KG1 (cell line): ENCODE results near the gene TMEM109.

Experiments used
- DNase-seq: peaks from one replicate; lab custom pipeline; 2025; lab: John Stamatoyannopoulos, UW

The TMEM109 gene

GRCh38 chr11:60942219-60942618 is 28.3 kb downstream of the TMEM109 start:
- no peak for DNase-seq

- no peak for DNase-seq
Measured at GRCh38 chr11:60942970-60943565, 29.1 kb downstream of the TMEM109 start.

DNA sequence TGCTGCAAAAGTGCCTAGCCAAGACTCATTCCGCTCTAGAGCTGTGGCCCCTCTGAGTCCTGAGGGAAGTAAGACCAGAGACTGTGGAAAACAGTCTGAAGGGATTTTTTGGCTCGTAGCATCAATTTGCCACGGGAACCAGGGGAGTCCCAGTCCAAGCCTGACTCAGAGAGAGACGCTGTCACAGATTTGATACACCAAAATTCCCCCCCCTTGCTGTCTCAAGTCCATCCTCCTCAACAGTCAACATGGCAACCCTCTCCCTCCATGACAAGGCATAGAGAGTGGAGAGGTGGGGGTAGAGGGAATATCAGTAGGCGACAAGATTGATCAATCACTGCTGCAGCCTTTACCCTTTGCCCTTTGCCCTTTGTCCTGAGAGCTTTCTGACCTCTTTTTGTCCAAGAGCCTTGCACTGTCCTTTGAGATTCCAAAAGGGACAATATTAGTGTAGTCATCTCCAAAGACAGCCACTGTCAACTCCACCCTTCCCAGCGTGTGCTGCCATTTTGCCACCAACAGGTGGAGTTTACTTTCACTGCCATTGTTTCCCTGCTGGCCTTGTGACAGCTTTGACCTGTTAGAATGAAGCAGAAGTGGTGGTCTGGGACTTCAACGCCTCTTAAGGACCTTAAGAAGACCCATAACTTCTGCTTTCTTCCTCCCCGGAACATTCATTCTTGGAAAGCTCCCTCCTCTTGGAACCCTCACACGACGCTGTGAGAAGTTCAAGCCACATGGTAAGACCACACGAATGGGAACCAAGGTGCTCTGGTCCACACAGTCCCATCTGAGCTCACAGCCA is 30.7 kb downstream of the TMEM109 start:
- DNase-seq, result no peak

GRCh38 chr11:60945295-60945667 is 31.3 kb downstream of the TMEM109 start:
- DNase-seq, result no peak

- no peak for DNase-seq
Measured at GRCh38 chr11:60946601-60947264, 32.8 kb downstream of the TMEM109 start.

DNA sequence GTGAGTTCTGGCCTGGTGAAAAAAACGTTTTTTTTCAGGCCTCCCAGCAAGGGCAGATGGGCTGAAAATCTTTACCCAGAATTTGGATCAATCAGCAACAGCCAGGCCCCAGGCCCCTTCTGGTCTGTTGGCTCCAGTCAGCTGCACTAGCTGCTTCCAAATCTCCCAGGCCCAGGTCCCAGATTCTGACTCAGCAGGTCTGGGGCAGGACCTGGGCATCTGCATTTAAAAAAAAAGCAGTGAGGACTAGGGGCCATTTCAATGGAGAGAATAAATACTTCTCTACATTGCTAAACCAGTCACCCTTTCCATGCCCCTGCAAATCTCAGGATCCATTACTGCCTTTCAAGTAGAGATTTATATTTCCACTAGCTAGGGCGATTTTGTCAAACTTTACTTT is 33.7 kb downstream of the TMEM109 start:
- DNase-seq, result no peak

DNA sequence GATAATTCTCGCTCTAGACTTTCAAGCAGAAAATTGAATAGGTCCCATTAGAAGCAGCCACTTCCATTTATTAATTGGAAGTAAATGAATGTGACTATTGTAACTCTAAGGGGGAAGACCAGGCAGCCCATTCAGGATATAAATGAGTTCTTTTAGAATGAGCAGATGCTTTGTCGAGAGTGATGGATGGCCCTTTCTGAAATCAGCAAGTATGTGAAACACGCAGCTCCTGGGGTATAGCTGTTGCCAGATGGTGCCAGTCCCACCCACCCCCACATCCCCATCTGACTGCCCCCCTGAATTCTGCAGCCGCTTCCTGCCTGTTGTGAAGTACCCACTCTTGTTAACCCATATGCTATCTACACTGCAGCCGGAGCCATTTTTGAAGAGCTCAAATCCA is 34.3 kb downstream of the TMEM109 start:
- DNase-seq, result no peak

DNA sequence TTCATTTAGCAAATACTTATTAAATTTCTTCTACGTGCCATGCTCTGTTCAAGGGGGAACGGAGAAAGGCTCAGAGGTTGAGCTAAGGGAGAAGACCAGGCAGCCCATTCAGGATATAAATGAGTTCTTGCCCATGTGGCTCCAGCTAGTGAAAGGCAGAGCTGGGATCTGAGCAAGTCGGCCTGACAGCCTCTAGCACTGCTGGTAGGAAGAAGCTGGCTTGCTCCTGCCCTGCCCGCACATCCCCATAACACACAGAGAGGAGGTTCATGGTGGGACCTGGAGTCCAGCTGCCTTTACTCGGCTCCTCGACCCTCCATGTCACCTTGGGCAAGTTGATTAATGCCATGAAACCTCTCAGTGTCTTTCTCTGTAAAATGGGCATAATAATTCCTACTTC is 36.1 kb downstream of the TMEM109 start:
- DNase-seq, result no peak

DNA sequence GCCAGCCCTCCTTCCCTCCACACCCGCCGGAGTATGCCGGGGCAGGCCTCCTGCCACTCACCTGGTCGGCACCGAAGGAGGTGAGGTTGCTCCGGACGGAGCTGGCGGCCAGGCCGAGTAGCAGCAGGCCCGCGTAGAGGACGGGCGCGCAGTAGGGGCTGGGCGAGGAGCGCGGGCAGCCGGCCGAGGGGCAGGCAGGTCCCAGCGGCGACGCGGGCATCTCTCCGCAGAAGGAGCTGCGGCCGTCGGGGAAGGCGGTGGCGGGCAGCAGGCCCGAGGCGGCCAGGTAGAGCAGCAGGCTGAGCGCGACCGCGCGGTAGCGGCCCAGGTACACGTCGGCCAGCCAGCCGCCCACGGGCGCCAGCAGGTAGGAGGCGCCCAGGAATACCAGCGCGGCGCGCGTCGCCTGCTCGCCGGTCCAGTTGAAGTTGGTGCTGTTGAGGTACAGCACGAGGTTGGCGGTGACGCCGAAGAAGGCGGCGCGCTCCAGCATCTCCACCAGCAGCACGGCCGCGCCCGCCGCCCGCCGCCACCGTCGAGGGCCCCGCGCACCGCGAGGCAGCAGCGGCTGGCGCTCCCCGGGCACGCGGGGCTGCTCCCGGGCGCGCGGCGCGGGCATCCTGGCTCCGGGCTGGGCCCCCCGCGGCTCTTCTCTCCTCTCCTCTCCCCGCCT is 37.1 kb downstream of the TMEM109 start:
- DNase-seq, result no peak

DNA sequence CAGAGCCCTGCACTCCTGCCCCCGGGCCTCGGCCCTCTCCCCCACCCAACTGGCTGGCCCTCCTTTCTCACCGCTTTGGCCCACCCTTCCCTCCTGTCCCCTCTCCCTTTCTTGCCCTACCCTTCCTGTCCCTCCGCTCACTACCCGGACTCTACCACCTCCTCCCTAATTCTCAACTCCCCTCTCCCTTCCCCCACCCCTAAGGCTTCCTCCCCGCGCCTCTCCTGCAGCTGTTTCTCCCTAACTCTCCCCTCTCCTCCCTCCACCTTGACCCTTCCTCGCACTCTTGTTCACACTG is 37.6 kb downstream of the TMEM109 start:
- no peak for DNase-seq

DNA sequence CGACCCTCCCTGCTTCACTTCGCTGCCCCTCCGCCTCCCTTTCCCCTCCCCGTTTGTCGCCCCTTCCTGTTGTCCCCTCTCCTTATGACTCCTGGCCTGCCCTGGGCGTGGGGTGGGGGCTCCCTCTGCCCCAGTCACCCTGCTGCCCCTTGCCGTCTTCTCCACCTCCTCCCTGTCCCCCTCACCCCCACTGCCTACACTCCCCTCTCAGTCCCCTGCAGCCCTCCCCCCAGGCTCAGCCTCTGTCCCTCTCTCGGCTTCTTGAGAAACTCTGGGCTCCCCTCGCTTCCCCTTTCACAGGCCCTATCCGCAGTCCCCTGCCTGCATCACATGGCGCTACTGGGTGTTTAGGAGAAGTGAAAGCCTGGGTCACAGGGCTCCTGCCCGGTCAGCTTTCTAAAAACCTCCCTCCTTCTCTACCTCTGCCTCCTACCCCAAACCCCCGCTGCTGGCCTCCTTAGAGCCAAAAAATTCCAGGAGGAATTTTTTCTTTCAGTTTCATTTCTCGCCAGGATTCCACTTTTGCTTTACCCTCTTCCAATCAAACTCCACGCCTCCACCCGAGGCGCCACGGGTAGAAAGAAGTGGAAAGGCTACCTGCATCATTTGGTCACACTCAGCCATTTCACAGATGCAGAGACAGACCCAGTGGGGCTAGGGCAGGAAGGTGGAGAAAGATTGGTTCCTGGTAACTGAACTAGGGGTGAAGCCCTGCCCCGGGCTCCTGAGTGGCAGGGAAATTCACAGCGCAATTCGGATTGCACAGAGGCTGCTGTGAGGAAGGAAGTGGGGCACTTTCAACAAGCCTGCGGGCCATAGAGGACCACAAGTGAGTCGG is 38.2 kb downstream of the TMEM109 start, which contains the start of gene SLC15A3:
Gene SLC15A3, minus strand, starts transcription at position 273 of the 838 bp plus-strand sequence. CDS start 625 bp downstream, outside the sequence.
- peak; percentile 44 for DNase-seq

DNA sequence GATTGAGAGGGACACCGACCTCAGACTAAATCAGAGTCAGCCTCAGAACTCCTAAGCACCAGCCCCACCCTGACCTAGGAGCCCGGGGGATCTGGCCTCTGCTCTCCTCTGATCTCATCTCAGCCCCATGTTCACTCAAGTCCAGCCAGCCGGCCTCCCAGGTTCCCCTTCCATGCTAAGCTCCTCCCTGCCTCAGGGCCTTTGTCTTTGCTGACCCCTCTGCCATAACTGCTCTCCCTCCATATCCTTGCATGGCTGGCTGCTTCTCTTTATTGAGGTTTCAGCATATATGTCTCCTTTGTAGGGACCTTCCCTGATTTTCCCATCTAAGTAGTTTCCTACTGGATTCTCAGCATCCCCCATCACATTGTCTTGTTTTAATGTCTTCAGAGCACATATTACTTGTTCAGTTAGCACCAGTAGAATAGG is 38.8 kb downstream of the TMEM109 start:
- no peak for DNase-seq

- no peak for DNase-seq
Measured at GRCh38 chr11:60953781-60954180, 39.8 kb downstream of the TMEM109 start.

DNA sequence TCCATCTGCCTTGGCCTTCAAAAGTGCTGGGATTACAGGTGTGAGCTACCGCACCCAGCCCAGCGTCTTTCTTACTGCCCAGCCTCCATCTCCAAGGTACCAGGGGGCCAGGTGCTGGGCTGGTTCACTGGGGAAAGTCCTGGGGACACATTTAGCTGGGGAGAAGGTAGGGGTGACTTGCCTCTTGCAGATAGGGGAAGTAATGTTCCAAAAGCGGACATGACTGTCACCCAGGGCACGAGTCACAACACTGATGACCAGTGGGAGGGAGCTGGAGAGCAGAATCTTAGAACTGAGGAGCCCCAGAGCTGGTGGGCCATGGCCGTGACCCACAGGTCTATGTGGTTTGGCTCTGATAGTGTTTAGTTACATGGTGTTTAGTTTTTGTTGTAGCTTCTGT is 40.5 kb downstream of the TMEM109 start:
- no peak for DNase-seq

- DNase-seq, result no peak
Measured at GRCh38 chr11:60955571-60955970, 41.6 kb downstream of the TMEM109 start.

DNA sequence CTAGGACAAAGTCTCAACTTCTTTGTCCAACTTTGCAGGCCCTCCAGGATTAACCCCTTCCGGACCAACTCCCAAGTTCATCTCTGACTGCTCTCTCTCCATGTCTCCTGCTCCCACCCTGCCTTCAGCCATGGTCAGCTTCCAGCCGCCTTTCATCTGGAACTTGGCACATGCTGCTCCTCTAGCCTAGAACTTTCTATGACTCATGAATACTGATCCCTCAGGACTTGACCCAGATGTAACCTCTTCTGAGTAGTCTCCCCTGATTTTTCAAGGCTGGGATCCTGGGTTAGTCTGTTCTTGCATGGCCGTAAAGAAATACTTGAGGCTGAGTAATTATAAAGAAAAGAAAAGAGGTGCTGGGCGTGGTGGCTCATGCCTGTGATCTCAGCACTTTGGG is 43.2 kb downstream of the TMEM109 start:
- no peak for DNase-seq

GRCh38 chr11:60959431-60959830 is 45.5 kb downstream of the TMEM109 start:
- no peak for DNase-seq

DNA sequence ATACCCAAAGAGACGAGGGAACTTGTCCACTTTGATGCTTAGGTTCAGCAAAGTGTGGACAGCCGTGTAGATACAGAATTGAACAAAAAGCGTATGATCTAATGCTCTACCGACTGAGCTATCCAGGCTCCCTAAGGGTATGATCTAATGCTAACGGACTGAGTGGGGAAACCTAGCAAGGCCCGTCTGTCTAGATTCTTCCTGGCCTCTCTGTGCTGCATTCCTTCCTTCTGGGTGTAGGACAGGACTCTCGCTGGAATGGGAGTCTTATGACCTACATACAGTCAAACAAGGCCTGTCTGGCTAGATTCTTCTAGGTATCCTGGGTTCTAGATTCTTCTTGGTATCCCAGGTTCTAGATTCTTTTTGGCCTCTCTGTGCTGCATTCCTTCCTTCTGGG is 46.4 kb downstream of the TMEM109 start:
- DNase-seq, result no peak

DNA sequence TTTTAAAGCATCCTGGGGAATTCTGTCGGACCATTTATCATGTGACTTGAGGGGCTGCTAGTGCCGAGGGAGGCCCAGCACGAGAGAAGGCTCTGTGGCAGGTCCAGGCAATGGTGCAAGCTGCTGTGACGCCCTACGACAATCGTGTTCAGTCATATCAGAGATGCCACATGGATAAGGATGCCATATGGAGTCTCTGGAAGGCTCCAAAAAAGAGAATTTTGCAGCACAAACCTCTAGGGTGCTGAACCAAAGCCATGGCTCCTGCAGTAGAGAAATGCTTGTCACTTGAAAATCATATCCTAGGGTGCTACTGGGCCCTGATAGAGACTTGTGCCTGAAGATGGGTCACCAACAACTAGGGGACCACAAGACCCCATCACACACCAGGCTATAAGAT is 50.8 kb downstream of the TMEM109 start:
- DNase-seq, result no peak

DNA sequence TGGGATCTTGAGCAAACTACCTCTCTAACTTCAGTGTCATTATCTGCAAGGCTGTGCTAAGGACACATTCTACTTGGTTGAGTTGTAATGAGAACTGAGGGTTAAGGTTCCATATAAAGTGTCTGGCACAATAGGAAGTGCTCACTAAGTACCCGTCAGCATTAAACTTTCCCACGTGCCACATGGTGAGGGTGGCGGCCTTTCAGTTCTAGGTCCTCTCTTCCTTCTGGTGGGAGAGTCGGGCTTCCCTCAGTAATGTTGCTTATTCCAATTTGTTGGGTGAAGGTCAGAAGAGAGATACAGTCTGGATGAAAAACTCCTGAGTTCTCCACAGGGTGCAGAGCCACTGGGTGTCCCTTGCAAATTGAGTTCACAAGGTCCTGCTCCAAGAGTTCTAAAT is 52.9 kb downstream of the TMEM109 start:
- no peak for DNase-seq

DNA sequence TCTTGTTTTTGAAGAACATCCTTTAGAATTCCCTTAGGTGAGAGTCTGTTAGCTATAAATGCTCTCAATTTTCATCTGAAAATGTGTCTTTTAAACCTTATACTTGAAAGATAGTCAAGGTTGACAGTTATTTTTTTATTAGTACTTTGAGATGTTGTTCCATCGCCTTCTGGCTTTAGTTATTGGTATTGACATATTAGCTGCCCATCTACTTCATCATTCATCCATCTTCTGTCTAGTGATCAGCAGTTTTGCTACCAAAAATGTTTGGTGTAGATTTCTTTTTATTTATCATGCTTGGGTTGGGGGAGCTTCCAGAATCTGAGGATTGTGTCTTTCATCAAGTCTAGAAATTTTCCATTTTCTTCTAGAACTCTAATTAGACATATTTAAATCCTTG is 54.3 kb downstream of the TMEM109 start:
- no peak for DNase-seq

- peak; percentile 61 for DNase-seq
Measured at GRCh38 chr11:60970369-60970774, 56.4 kb downstream of the TMEM109 start.
